ENCODE results near the gene FBXL16.
A peak's percentile ranks its signal among the peaks of the same experiment; 100 is the strongest.

FBXL16 gene

DNA sequence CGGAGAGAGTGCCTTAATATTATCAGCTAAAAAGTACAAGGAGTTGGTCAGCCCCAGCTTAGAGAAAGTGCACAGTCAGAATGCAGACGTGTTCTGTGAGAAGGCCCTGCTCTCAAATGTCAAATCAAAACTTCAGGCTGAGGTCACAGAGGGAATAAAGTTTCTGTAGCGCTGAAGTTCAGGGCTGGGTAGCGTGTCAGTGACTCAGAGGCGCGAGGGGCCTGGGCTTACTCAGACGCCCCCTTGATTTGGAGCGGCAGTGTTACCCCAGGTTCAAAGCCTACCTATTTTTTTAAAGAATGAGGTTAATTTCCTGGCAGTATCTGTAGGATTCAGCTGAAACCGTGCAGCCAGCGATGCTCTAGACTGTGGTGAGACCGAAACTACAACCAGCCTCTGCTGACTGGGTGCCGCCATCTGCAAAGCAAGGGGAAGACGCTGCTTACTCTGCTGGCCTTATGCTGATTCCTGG, 30.4 kb upstream of the FBXL16 start:
- TF ChIP-seq, protein P1, sequence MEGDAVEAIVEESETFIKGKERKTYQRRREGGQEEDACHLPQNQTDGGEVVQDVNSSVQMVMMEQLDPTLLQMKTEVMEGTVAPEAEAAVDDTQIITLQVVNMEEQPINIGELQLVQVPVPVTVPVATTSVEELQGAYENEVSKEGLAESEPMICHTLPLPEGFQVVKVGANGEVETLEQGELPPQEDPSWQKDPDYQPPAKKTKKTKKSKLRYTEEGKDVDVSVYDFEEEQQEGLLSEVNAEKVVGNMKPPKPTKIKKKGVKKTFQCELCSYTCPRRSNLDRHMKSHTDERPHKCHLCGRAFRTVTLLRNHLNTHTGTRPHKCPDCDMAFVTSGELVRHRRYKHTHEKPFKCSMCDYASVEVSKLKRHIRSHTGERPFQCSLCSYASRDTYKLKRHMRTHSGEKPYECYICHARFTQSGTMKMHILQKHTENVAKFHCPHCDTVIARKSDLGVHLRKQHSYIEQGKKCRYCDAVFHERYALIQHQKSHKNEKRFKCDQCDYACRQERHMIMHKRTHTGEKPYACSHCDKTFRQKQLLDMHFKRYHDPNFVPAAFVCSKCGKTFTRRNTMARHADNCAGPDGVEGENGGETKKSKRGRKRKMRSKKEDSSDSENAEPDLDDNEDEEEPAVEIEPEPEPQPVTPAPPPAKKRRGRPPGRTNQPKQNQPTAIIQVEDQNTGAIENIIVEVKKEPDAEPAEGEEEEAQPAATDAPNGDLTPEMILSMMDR (IDR thresholded peaks at IDR 0.05; ENCODE audit: control extremely low read depth, extremely low read depth, low read depth, missing control alignments) = no peak
- peak; percentile 62 for DNase-seq (ENCODE audit: extremely low spot score)
- ChIA-PET POLR2A (interaction anchor here (0.9 to 1.5 kb wide), 3 partner anchors 9 to 1229 kb away, joined by 3 to 5 read pairs (median 3); partner anchors contain the start of genes CCDC78, HAGHL and RPS2), CTCF (interaction anchor here (1.9 to 5.2 kb wide), 5 partner anchors 12 to 49 kb away, joined by 7 to 31 read pairs (median 9); partner anchors contain the start of genes ANTKMT and METRN)

DNA sequence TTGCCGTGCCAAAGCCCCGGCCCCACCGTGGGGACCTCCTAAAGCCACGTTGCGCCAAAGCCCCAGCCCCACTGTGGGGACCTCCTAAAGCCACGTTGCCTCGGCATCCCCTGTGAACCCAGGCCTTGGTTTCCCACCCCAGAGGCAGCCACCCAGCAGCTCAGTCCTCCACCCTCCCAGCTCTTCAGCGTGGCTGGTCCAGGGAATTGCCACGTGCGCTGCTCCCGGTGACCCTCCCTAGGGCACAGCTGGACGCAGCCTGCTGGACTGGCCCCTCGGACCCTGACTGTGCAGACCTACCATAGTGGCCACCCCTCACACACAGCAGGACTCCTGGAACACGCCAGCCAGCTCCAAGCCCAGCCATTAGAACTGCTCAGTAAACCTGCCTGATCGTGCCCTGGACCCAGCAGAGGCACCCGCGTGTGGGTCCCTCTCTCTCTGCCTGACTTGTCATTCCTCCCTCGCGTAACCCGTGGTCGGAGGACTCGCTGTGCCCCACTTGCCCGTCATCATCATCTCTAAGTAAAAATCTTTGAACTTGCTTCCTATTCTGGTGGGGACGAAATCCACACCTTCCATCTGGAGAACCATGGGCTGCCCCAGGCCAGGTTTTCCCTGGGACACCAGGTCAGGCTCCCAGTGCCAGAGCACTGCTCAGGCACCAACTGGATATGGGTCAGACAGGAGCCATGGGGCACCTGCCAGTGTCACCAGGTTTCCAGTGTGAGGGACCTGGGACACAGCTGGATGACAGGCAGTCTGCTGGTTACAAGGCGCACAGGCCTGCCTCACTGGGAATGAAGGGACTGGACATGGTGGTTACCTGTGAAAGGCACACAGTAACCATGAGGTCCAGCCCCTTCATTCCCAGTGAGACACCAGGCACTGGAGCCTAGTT, 29.6 kb upstream of the FBXL16 start:
- TF ChIP-seq, protein P1 (IDR thresholded peaks at IDR 0.05; ENCODE audit: control extremely low read depth, extremely low read depth, low read depth, missing control alignments) = no peak
- ChIA-PET CTCF (interaction anchor here (1.9 to 5.2 kb wide), 5 partner anchors 12 to 50 kb away, joined by 7 to 31 read pairs (median 9); partner anchors contain the start of genes ANTKMT and METRN), POLR2A (interaction anchor here (0.9 to 1.5 kb wide), 3 partner anchors 8 to 1230 kb away, joined by 3 to 5 read pairs (median 3); partner anchors contain the start of genes CCDC78, HAGHL and RPS2)
- no peak for DNase-seq (ENCODE audit: extremely low spot score)

DNA sequence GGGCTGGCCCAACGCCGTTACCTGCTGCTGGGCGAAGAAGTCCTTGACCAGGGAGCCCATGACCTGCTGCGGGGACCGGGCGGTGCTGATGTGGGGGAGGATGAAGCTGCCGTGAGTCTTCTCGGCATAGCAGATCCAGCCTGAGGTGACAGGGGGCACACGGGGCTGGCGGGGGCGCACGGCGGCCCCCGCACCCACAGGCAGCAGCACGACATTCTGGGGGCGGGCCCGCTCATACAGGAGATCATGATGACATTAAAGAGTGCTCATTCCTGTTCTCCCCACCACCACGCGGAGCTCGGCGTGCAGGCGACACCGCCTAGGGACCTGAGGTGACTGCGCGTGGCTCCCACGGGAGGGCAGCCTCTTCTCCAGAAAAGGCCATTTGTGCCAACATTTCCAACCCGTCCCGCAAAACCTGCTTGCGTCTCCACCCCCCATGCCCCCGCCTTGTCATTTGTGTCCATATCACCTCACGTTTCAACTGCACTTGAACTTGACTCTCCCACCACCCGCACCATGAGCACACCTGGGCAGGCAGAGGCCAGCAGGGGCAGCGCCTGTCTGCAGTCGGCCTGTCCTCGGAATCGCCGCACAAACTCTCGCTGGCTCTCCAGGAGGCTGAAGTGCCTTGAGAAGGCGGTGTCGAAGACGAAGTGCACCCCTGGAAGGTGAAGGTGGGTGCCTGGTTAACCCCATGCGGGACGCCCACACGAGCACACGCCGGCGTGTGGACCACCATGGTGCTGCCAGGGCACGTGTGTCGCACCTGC, 28.8 kb upstream of the FBXL16 start:
- POLR2A ChIA-PET = no interaction called here
- CTCF ChIA-PET = interaction anchor here (1.4 to 5.2 kb wide), 2 partner anchors 14 to 22 kb away, joined by 4 to 31 read pairs; partner anchors contain the start of gene ANTKMT
- TF ChIP-seq, protein P1 (IDR thresholded peaks at IDR 0.05; ENCODE audit: control extremely low read depth, extremely low read depth, low read depth, missing control alignments) = no peak
- DNase-seq (ENCODE audit: extremely low spot score) = no peak

DNA sequence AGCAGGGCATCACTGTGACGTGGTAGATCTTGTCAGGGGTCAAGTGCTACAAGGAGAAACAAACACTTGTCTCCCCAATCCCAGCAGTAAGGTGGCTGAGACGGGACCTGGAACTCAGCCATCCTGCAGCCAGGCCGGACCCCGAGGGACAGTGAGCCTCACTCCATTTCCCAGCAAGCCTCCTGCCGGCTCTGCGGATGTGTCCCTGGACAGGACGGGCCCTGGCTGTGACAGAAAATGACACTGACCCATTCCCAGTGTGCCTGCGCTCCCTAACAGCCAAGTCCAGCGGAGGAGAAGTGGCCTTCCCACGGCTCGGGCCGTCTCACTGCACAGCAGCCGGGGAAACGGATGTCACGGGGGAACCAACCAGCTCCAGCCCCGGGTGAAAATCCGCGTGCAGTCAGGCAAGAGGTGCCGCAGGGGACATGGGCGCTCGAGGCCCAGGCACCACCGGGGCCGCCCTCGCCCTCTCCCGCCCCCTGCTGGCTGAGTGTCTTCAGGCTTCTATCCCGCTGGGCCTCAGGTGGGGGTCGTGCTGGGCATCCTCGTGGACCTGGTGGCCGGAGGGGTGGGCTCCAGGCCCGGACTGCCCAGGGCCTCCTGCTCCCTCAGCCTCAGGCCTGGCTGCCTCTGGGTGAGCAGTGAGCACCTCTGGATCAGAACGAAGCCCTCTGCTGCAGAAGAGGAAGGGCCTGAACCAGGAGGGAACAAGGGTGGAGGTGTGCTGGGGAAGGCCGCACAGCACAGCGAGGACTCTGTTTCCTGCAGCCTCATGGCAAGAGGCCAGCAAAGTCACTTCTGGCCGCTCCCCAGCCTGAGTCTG, 28.0 kb upstream of the FBXL16 start:
- DNase-seq (ENCODE audit: extremely low spot score) = no peak
- POLR2A ChIA-PET = no interaction called here
- CTCF ChIA-PET = interaction anchor here (0.9 to 1.4 kb wide), 2 partner anchors 17 to 21 kb away, joined by 3 to 4 read pairs; no protein-coding TSS in a partner anchor
- TF ChIP-seq, protein P1 (IDR thresholded peaks at IDR 0.05; ENCODE audit: control extremely low read depth, extremely low read depth, low read depth, missing control alignments) = peak; percentile 19

DNA sequence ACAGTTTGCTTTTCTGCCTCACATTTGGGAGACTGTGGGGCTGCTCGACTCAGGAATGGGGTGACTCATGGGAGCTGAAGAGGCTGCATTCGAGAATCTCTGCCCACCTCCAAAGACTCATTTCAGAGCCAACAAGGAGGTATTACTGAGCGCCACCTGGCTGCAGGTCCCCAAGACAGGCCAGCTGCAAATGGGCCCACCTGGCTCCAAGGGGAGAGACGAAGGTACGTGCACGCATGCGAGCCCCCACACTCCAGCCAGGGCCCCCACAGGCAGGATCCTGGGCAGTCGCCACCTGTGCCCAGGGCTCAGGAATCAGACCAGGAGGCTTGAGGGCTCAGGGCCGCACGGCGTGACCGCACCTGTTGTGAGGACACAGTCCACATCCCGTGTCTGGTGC, 27.3 kb upstream of the FBXL16 start:
- ChIA-PET POLR2A (no interaction called here), CTCF (interaction anchor here (0.9 kb wide), 1 partner anchor 18 kb away, joined by 3 read pairs; no protein-coding TSS in a partner anchor)
- TF ChIP-seq, protein P1 (IDR thresholded peaks at IDR 0.05; ENCODE audit: control extremely low read depth, extremely low read depth, low read depth, missing control alignments) = peak; percentile 12
- DNase-seq (ENCODE audit: extremely low spot score) = no peak
